Measurements from ENCODE around the gene PLA2G2C.

The PLA2G2C gene

GRCh38 chr1:20209471-20209870, 23.2 kb upstream of the PLA2G2C start:
- WGBS, 2 experiments = 78 to 80% methylated on average over 4 of the region's 4 CpGs
- Histone ChIP-seq H3K9me3 (ENCODE audit: control insufficient read depth, low read length) (no peaks in the 10 kb centered on the region), H3K4me1 (ENCODE audit: control insufficient read depth, insufficient read depth, low read length) (no peaks in the 10 kb centered on the region), H3K27me3 (ENCODE audit: control insufficient read depth, insufficient read depth, low read length, poor library complexity, severe bottlenecking) (peaks cover 4% of the 10 kb centered on the region), H3K4me3 (ENCODE audit: insufficient read depth, low read depth, low read length) (no peak overlapping the region), H3K36me3 (ENCODE audit: control insufficient read depth, insufficient read depth, low read length) (no peaks in the 10 kb centered on the region), H3K27ac (ENCODE audit: insufficient read depth, low read depth, low read length, poor library complexity, severe bottlenecking) (no peak overlapping the region)

- Histone ChIP-seq H3K4me1 (ENCODE audit: control insufficient read depth, insufficient read depth, low read length) (no peaks in the 10 kb centered on the region), H3K27me3 (ENCODE audit: control insufficient read depth, insufficient read depth, low read length, poor library complexity, severe bottlenecking) (no peaks in the 10 kb centered on the region), H3K36me3 (ENCODE audit: control insufficient read depth, insufficient read depth, low read length) (no peaks in the 10 kb centered on the region), H3K9me3 (ENCODE audit: control insufficient read depth, low read length) (no peaks in the 10 kb centered on the region), H3K4me3 (ENCODE audit: insufficient read depth, low read depth, low read length) (no peak overlapping the region), H3K27ac (ENCODE audit: insufficient read depth, low read depth, low read length, poor library complexity, severe bottlenecking) (no peak overlapping the region)
- WGBS, 2 experiments = 92 to 93% methylated on average over 4 of the region's 4 CpGs
Observed at GRCh38 chr1:20207546-20207945, 21.2 kb upstream of the PLA2G2C start.

GRCh38 chr1:20202166-20202565, 15.8 kb upstream of the PLA2G2C start:
- Histone ChIP-seq H3K4me3 (ENCODE audit: insufficient read depth, low read depth, low read length) (no peak overlapping the region), H3K9me3 (ENCODE audit: control insufficient read depth, low read length) (no peaks in the 10 kb centered on the region), H3K36me3 (ENCODE audit: control insufficient read depth, insufficient read depth, low read length) (no peaks in the 10 kb centered on the region), H3K27ac (ENCODE audit: insufficient read depth, low read depth, low read length, poor library complexity, severe bottlenecking) (no peak overlapping the region), H3K27me3 (ENCODE audit: control insufficient read depth, insufficient read depth, low read length, poor library complexity, severe bottlenecking) (no peaks in the 10 kb centered on the region), H3K4me1 (ENCODE audit: control insufficient read depth, insufficient read depth, low read length) (no peaks in the 10 kb centered on the region)
- 92 to 94% methylated on average over 5 of the region's 5 CpGs for WGBS, 2 experiments

GRCh38 chr1:20200966-20201365, 14.6 kb upstream of the PLA2G2C start:
- WGBS, 2 experiments = 86 to 91% methylated on average over 2 of the region's 2 CpGs
- Histone ChIP-seq H3K9me3 (ENCODE audit: control insufficient read depth, low read length) (no peaks in the 10 kb centered on the region), H3K36me3 (ENCODE audit: control insufficient read depth, insufficient read depth, low read length) (no peaks in the 10 kb centered on the region), H3K4me1 (ENCODE audit: control insufficient read depth, insufficient read depth, low read length) (no peaks in the 10 kb centered on the region), H3K27me3 (ENCODE audit: control insufficient read depth, insufficient read depth, low read length, poor library complexity, severe bottlenecking) (no peaks in the 10 kb centered on the region), H3K27ac (ENCODE audit: insufficient read depth, low read depth, low read length, poor library complexity, severe bottlenecking) (no peak overlapping the region), H3K4me3 (ENCODE audit: insufficient read depth, low read depth, low read length) (no peak overlapping the region)

GRCh38 chr1:20199840-20200239, 13.5 kb upstream of the PLA2G2C start:
- whole genome bisulfite sequencing, 2 experiments = 91% methylated on average over 2 of the region's 2 CpGs
- Histone ChIP-seq H3K36me3 (ENCODE audit: control insufficient read depth, insufficient read depth, low read length) (no peaks in the 10 kb centered on the region), H3K27ac (ENCODE audit: insufficient read depth, low read depth, low read length, poor library complexity, severe bottlenecking) (no peak overlapping the region), H3K9me3 (ENCODE audit: control insufficient read depth, low read length) (no peaks in the 10 kb centered on the region), H3K4me1 (ENCODE audit: control insufficient read depth, insufficient read depth, low read length) (no peaks in the 10 kb centered on the region), H3K27me3 (ENCODE audit: control insufficient read depth, insufficient read depth, low read length, poor library complexity, severe bottlenecking) (no peaks in the 10 kb centered on the region), H3K4me3 (ENCODE audit: insufficient read depth, low read depth, low read length) (no peak overlapping the region)

- no peaks in the 10 kb centered on the region for H3K27me3 ChIP-seq (ENCODE audit: control insufficient read depth, insufficient read depth, low read length, poor library complexity, severe bottlenecking)
- 84 to 90% methylated on average over 3 of the region's 3 CpGs for WGBS, 2 experiments
Observed at GRCh38 chr1:20199403-20199802, 13.1 kb upstream of the PLA2G2C start.

GRCh38 chr1:20198918-20199317, 12.6 kb upstream of the PLA2G2C start:
- no peak overlapping the region for H3K4me3 ChIP-seq (ENCODE audit: insufficient read depth, low read depth, low read length)
- no peaks in the 10 kb centered on the region for H3K36me3 ChIP-seq (ENCODE audit: control insufficient read depth, insufficient read depth, low read length)
- H3K27me3 ChIP-seq (ENCODE audit: control insufficient read depth, insufficient read depth, low read length, poor library complexity, severe bottlenecking) = no peaks in the 10 kb centered on the region
- H3K4me1 ChIP-seq (ENCODE audit: control insufficient read depth, insufficient read depth, low read length) = no peaks in the 10 kb centered on the region
- H3K27ac ChIP-seq (ENCODE audit: insufficient read depth, low read depth, low read length, poor library complexity, severe bottlenecking) = no peak overlapping the region
- H3K9me3 ChIP-seq (ENCODE audit: control insufficient read depth, low read length) = no peaks in the 10 kb centered on the region
- WGBS, 2 experiments = 90 to 92% methylated on average over 7 of the region's 7 CpGs

More at GRCh38 chr1:20199403-20199802, 13.1 kb upstream of the PLA2G2C start:
- no peak overlapping the region for H3K4me3 ChIP-seq (ENCODE audit: insufficient read depth, low read depth, low read length)
- H3K27ac ChIP-seq (ENCODE audit: insufficient read depth, low read depth, low read length, poor library complexity, severe bottlenecking) = no peak overlapping the region
- no peaks in the 10 kb centered on the region for H3K9me3 ChIP-seq (ENCODE audit: control insufficient read depth, low read length)
- H3K4me1 ChIP-seq (ENCODE audit: control insufficient read depth, insufficient read depth, low read length) = no peaks in the 10 kb centered on the region
- H3K36me3 ChIP-seq (ENCODE audit: control insufficient read depth, insufficient read depth, low read length) = no peaks in the 10 kb centered on the region

- H3K4me3 ChIP-seq (ENCODE audit: insufficient read depth, low read depth, low read length) = no peak overlapping the region
- WGBS, 2 experiments = 100% methylated on average over 1 of the region's 1 CpG; no CpG with 5 or more reads in 1 of the 2 experiments
- no peaks in the 10 kb centered on the region for H3K36me3 ChIP-seq (ENCODE audit: control insufficient read depth, insufficient read depth, low read length)
- no peaks in the 10 kb centered on the region for H3K4me1 ChIP-seq (ENCODE audit: control insufficient read depth, insufficient read depth, low read length)
- H3K27ac ChIP-seq (ENCODE audit: insufficient read depth, low read depth, low read length, poor library complexity, severe bottlenecking) = no peak overlapping the region
- no peaks in the 10 kb centered on the region for H3K9me3 ChIP-seq (ENCODE audit: control insufficient read depth, low read length)
- no peaks in the 10 kb centered on the region for H3K27me3 ChIP-seq (ENCODE audit: control insufficient read depth, insufficient read depth, low read length, poor library complexity, severe bottlenecking)
Observed at GRCh38 chr1:20198296-20198695, 12.0 kb upstream of the PLA2G2C start.

- WGBS, 2 experiments = 90 to 92% methylated on average over 5 to 6 of the region's 6 CpGs
- Histone ChIP-seq H3K27me3 (ENCODE audit: control insufficient read depth, insufficient read depth, low read length, poor library complexity, severe bottlenecking) (no peaks in the 10 kb centered on the region), H3K4me1 (ENCODE audit: control insufficient read depth, insufficient read depth, low read length) (no peaks in the 10 kb centered on the region), H3K27ac (ENCODE audit: insufficient read depth, low read depth, low read length, poor library complexity, severe bottlenecking) (no peak overlapping the region), H3K36me3 (ENCODE audit: control insufficient read depth, insufficient read depth, low read length) (no peaks in the 10 kb centered on the region), H3K9me3 (ENCODE audit: control insufficient read depth, low read length) (no peaks in the 10 kb centered on the region), H3K4me3 (ENCODE audit: insufficient read depth, low read depth, low read length) (no peak overlapping the region)
Observed at GRCh38 chr1:20197329-20197791, 11.0 kb upstream of the PLA2G2C start.

GRCh38 chr1:20195462-20195780, 9.1 kb upstream of the PLA2G2C start:
- Histone ChIP-seq H3K27me3 (ENCODE audit: control insufficient read depth, insufficient read depth, low read length, poor library complexity, severe bottlenecking) (no peaks in the 10 kb centered on the region), H3K9me3 (ENCODE audit: control insufficient read depth, low read length) (no peaks in the 10 kb centered on the region), H3K36me3 (ENCODE audit: control insufficient read depth, insufficient read depth, low read length) (no peaks in the 10 kb centered on the region), H3K4me1 (ENCODE audit: control insufficient read depth, insufficient read depth, low read length) (no peaks in the 10 kb centered on the region), H3K4me3 (ENCODE audit: insufficient read depth, low read depth, low read length) (no peak overlapping the region), H3K27ac (ENCODE audit: insufficient read depth, low read depth, low read length, poor library complexity, severe bottlenecking) (no peak overlapping the region)
- 89 to 98% methylated on average over 4 of the region's 4 CpGs for WGBS, 2 experiments
